ENCODE data around the gene SDC3. TPM values are rescaled to one million over a fixed set of nuclear protein-coding genes. Genes with fewer than 3 reads are reported as not detected.

The SDC3 gene
- total and polyA plus RNA-seq, 10 of the 15 experiments (the other 5 are each of a cell fraction or from before 2014, with no cell fraction given) = under 0.01 to 0.46 (median 0.07) TPM; not detected in 2

DNA sequence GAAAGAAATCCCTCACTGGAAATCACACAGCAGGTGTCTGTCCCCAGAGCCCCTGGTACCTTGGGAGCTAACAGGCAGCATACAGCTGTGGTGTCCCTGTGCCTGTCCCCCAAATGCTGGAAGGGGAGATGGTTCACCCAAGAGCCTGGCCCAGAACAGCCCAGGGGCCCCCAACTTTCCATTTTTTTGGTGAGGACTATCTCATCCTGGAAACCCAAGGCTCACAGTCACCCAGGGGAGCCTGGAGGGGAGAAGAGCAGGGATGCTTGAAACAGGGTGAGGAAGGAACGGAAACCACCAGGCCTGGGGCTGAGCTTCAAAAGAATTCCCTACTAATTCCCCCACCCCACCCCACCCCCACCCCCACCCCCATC is 3.6 kb downstream of the SDC3 start:
- Histone ChIP-seq H2AFZ (ENCODE audit: control insufficient read depth, low read depth, low read length) (no peak overlapping the region), H3K4me2 (ENCODE audit: control insufficient read depth, insufficient read depth) (no peak overlapping the region), H3K9ac (ENCODE audit: control insufficient read depth, insufficient read depth, low read length) (no peak overlapping the region), H3K36me3 (ENCODE audit: control insufficient read depth in 2 of 2, insufficient read depth in 2 of 2, low read length in 1 of 2) (no peaks in the 10 kb centered on the region), H4K20me1 (ENCODE audit: control insufficient read depth, insufficient read depth) (no peaks in the 10 kb centered on the region), H3K27me3 (replicated peaks in 1 of 2; ENCODE audit: control insufficient read depth in 2 of 2, insufficient read depth in 2 of 2, low read length in 1 of 2) (peaks cover 16% of the 10 kb centered on the region in 2 experiments), H3K79me2 (ENCODE audit: control insufficient read depth, insufficient read depth, low read length) (no peaks in the 10 kb centered on the region), H3K9me3 (replicated peaks; ENCODE audit: control insufficient read depth, insufficient read depth, low read length) (no peaks in the 10 kb centered on the region), H3K4me1 (ENCODE audit: control insufficient read depth, insufficient read depth, low read length) (no peaks in the 10 kb centered on the region), H3K27ac (ENCODE audit: control insufficient read depth, insufficient read depth) (no peak overlapping the region), H3K4me3 (no peak overlapping the region)
- intact Hi-C loops (cut with micrococcal nuclease; ENCODE audit: unreplicated experiment) (no loop called here), in situ Hi-C loops (cut with MboI) (no loop called here)
- no peak for ATAC-seq
- SMC1A ChIA-PET (ENCODE audit: uncharacterized antibody, unreplicated experiment) = interaction anchor here (0.8 kb wide), 1 partner anchor 15 kb away, joined by 3 read pairs; no protein-coding TSS in a partner anchor
- no peak for FAIRE-seq
- TF ChIP-seq, protein P1, sequence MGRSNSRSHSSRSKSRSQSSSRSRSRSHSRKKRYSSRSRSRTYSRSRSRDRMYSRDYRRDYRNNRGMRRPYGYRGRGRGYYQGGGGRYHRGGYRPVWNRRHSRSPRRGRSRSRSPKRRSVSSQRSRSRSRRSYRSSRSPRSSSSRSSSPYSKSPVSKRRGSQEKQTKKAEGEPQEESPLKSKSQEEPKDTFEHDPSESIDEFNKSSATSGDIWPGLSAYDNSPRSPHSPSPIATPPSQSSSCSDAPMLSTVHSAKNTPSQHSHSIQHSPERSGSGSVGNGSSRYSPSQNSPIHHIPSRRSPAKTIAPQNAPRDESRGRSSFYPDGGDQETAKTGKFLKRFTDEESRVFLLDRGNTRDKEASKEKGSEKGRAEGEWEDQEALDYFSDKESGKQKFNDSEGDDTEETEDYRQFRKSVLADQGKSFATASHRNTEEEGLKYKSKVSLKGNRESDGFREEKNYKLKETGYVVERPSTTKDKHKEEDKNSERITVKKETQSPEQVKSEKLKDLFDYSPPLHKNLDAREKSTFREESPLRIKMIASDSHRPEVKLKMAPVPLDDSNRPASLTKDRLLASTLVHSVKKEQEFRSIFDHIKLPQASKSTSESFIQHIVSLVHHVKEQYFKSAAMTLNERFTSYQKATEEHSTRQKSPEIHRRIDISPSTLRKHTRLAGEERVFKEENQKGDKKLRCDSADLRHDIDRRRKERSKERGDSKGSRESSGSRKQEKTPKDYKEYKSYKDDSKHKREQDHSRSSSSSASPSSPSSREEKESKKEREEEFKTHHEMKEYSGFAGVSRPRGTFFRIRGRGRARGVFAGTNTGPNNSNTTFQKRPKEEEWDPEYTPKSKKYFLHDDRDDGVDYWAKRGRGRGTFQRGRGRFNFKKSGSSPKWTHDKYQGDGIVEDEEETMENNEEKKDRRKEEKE (IDR thresholded peaks at IDR 0.05) = no peak
- no peak for TF ChIP-seq NFYB (IDR thresholded peaks at IDR 0.05; ENCODE audit: insufficient read depth, low read depth, low read length)
- TF ChIP-seq PML (IDR thresholded peaks at IDR 0.05; ENCODE audit: low read length) = no peak
- 38% methylated on average over 1 of the region's 1 CpG for WGBS (ENCODE audit: insufficient coverage, insufficient replicate concordance, low lambda C conversion rate, missing lambda C conversion rate)
- POLR2A ChIA-PET = no interaction called here
- no TSS peak for BruUV-seq (replicated peaks)
- RAD21 ChIA-PET (ENCODE audit: unreplicated experiment) = interaction anchor here (1.1 to 3.2 kb wide), 5 partner anchors 10 to 186 kb away, joined by 4 to 10 read pairs (median 4); no protein-coding TSS in a partner anchor
- CTCF ChIA-PET = interaction anchor here (0.9 to 3.2 kb wide), 4 partner anchors 8 to 125 kb away, joined by 3 to 21 read pairs (median 8); no protein-coding TSS in a partner anchor
- DNase-seq (ENCODE audit: low read depth, low spot score) = no peak
